ENCODE data around the gene IGFBPL1.

- no peak for TF ChIP-seq POLR2A (IDR thresholded peaks at IDR 0.05)
- TF ChIP-seq POLR2AphosphoS5 (IDR thresholded peaks at IDR 0.05): no peak
- TF ChIP-seq CTCF (IDR thresholded peaks at IDR 0.05): no peak
Observed at GRCh38 chr9:38367898-38368297, 56.4 kb downstream of the IGFBPL1 start.

Measured in stomach (tissue), 4 donors.